Endothelial cell of umbilical vein (primary cell): ENCODE data around the gene TNFAIP8L1.

ENCODE experiments used
- POLR2A ChIP-seq: IDR thresholded peaks from 2 replicates; pipeline ENCODE4 v1.6.1; 2012; ENCODE audit warnings: low read depth, mild to moderate bottlenecking, control low read depth, low read length
- TF ChIP-seq, protein P1 (sequence below), 2 donors: IDR thresholded peaks; 1 replicate in 1 of 2; 2 replicates in 1 of 2; pipeline ENCODE4 v1.5.1; 2011; ENCODE audit warnings: low read length in 2 of 2, mild to moderate bottlenecking in 2 of 2, moderate library complexity in 2 of 2, control low read depth in 1 of 2, inconsistent platforms in 1 of 2, low read depth in 1 of 2; ENCODE audit not compliant: insufficient read depth in 1 of 2; ENCODE audit errors: extremely low read depth in 1 of 2

DNA sequence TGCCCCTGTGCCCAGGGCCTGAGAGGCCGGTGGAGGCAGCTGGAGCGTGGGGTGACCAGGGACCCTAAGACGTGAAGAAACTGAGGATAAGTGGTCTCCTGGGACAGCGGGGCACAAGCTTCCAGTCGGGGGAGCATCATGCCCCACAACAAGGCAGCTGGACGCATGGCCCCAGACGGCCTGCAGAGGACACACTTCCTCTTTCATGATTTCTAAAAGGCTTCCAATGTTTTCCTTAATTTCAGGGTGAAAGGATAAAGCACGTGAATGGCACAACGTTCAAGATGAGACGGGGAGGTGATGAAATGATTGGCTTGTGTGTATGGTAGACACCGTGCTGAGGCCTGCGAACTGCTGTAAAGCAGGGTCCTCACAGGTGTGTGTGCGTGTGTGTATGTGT lies 51.0 kb downstream of the TNFAIP8L1 start:
- TF ChIP-seq, protein P1, sequence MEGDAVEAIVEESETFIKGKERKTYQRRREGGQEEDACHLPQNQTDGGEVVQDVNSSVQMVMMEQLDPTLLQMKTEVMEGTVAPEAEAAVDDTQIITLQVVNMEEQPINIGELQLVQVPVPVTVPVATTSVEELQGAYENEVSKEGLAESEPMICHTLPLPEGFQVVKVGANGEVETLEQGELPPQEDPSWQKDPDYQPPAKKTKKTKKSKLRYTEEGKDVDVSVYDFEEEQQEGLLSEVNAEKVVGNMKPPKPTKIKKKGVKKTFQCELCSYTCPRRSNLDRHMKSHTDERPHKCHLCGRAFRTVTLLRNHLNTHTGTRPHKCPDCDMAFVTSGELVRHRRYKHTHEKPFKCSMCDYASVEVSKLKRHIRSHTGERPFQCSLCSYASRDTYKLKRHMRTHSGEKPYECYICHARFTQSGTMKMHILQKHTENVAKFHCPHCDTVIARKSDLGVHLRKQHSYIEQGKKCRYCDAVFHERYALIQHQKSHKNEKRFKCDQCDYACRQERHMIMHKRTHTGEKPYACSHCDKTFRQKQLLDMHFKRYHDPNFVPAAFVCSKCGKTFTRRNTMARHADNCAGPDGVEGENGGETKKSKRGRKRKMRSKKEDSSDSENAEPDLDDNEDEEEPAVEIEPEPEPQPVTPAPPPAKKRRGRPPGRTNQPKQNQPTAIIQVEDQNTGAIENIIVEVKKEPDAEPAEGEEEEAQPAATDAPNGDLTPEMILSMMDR (IDR thresholded peaks at IDR 0.05; ENCODE audit: extremely low read depth in 1 of 2, insufficient read depth in 1 of 2, low read depth in 1 of 2, low read length in 2 of 2) = no peak
- no peak for TF ChIP-seq POLR2A
